ENCODE measurements around the gene EFEMP2. TPM values are rescaled to one million over a fixed set of nuclear protein-coding genes. Genes with fewer than 3 reads are reported as not detected.

The EFEMP2 gene
- polyA plus RNA-seq, 1 donor (not counting 4 experiments of a cell fraction or from before 2014, with no cell fraction given) = 4.8 TPM

DNA sequence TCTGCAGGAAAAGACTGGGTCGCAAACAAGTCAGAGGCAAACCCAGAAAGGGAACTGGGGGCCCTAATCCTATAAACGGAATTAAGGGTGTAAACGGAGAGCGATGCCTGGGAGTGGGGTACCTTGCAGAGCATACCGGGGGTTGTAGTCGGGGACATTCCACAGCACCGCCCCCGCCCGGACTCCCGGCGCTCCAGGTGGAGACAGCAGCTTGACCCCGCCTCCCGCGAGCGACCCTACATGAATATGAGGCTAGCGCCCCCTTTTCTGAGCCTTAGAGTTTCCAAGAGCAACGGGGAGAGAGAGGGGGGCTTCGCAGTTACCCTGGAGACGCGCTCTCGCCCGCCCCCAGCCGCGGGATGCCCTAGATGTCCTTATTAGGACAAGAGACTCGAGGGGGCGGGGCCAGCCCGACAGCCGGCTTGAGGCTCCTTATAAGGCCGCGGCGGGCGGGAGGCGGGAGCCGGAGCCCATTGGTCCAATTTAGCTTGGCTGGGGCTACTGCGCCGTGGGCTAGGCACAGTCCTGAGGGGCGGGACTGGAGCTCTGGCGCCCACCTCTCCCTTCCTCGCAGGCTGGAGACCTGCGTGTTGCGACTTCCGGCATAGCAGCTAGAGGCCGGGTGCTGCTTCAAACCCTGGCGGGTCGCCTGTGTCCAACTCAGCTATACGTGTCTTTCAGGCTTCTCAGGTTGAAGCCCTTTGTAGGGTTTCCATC lies 13.3 kb downstream of the EFEMP2 start:
- FAIRE-seq = no peak
- peak overlapping the region; percentile 90 for H3K27ac ChIP-seq (ENCODE audit: control insufficient read depth, insufficient read depth, low read length)
- TF ChIP-seq, protein P1, sequence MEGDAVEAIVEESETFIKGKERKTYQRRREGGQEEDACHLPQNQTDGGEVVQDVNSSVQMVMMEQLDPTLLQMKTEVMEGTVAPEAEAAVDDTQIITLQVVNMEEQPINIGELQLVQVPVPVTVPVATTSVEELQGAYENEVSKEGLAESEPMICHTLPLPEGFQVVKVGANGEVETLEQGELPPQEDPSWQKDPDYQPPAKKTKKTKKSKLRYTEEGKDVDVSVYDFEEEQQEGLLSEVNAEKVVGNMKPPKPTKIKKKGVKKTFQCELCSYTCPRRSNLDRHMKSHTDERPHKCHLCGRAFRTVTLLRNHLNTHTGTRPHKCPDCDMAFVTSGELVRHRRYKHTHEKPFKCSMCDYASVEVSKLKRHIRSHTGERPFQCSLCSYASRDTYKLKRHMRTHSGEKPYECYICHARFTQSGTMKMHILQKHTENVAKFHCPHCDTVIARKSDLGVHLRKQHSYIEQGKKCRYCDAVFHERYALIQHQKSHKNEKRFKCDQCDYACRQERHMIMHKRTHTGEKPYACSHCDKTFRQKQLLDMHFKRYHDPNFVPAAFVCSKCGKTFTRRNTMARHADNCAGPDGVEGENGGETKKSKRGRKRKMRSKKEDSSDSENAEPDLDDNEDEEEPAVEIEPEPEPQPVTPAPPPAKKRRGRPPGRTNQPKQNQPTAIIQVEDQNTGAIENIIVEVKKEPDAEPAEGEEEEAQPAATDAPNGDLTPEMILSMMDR (optimal IDR thresholded peaks at IDR 0.05 in 1 of 3, IDR thresholded peaks at IDR 0.05 in 1 of 3, conservative IDR thresholded peaks at IDR 0.05 in 1 of 3; ENCODE audit: extremely low read depth in 1 of 3, insufficient read depth in 2 of 3, low read length in 3 of 3) = no peak
- no peak for TF ChIP-seq EZH2 (IDR thresholded peaks at IDR 0.05; ENCODE audit: low read length)

DNA sequence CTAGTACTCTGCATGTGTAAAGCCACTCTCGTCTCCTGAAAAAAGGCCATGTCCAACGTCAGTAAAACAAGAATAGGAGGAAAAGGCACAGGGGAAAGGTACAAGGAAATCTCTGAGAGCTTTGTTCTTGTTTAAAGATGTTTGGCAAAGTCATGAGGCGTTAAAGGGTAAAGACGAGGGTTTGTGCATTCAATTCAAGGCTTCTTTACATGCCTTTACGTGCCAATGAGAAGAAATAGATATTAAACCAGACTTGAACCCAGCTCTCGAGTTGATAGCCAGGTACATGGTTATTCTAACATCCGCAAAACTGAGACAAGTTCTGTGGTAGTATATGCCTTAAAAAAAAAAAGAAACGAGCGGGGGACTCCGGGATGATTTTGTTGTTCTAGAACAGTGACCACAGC lies 13.9 kb downstream of the EFEMP2 start:
- Histone ChIP-seq H3K9me3 (ENCODE audit: control insufficient read depth, low read depth, low read length) (no peaks in the 10 kb centered on the region), H4K20me1 (ENCODE audit: control insufficient read depth, extremely low read depth, insufficient read depth, low read length) (peaks cover 37% of the 10 kb centered on the region), H2AFZ (ENCODE audit: control insufficient read depth, low read length) (peak overlapping the region; percentile 60), H3K9me1 (ENCODE audit: control insufficient read depth, extremely low read depth, insufficient read depth, low read length) (peaks cover 7% of the 10 kb centered on the region), H3K4me2 (ENCODE audit: control insufficient read depth, extremely low read depth, insufficient read depth, low read depth, low read length) (peak overlapping the region; percentile 92), H3K36me3 (ENCODE audit: control insufficient read depth in 2 of 2, extremely low read depth in 1 of 2, insufficient read depth in 2 of 2, low read length in 2 of 2) (peaks cover 38 to 52% of the 10 kb centered on the region in 2 experiments), H3K27me3 (ENCODE audit: control insufficient read depth, extremely low read depth, insufficient read depth, low read length) (no peaks in the 10 kb centered on the region), H3K4me1 (ENCODE audit: control insufficient read depth, extremely low read depth, insufficient read depth, low read length) (peaks cover 32% of the 10 kb centered on the region), H3K79me2 (ENCODE audit: control insufficient read depth, insufficient read depth, low read length) (peaks cover 71% of the 10 kb centered on the region), H3K27ac (ENCODE audit: control insufficient read depth, insufficient read depth, low read length) (peak overlapping the region; percentile 90), H3K9ac (ENCODE audit: control insufficient read depth, extremely low read depth, insufficient read depth, low read length) (peak overlapping the region; percentile 83), H3K4me3 (ENCODE audit: control insufficient read depth in 2 of 3, extremely low read depth in 1 of 3, insufficient read depth in 2 of 3, low read depth in 1 of 3, low read length in 3 of 3) (peak overlapping the region; percentile 83 to 96 (median 91))
- dilution Hi-C loops (cut with MboI; ENCODE audit: extremely low pct_ligation_motif_present, low sequenced_read_pairs) = no loop called here
- TF ChIP-seq, protein P1 (optimal IDR thresholded peaks at IDR 0.05 in 1 of 3, IDR thresholded peaks at IDR 0.05 in 1 of 3, conservative IDR thresholded peaks at IDR 0.05 in 1 of 3; ENCODE audit: extremely low read depth in 1 of 3, insufficient read depth in 2 of 3, low read length in 3 of 3) = no peak
- TF ChIP-seq EZH2 (IDR thresholded peaks at IDR 0.05; ENCODE audit: low read length) = no peak
- no peak for FAIRE-seq
- no peak for DNase-seq (ENCODE audit: low read depth, low spot score)

More for the DNA sequence above, 13.3 kb downstream of the EFEMP2 start:
- H3K79me2 ChIP-seq (ENCODE audit: control insufficient read depth, insufficient read depth, low read length) = peaks cover 66% of the 10 kb centered on the region
- peak overlapping the region; percentile 77 for H2AFZ ChIP-seq (ENCODE audit: control insufficient read depth, low read length)
- H3K9me3 ChIP-seq (ENCODE audit: control insufficient read depth, low read depth, low read length) = no peaks in the 10 kb centered on the region
- peak overlapping the region; percentile 92 for H3K4me2 ChIP-seq (ENCODE audit: control insufficient read depth, extremely low read depth, insufficient read depth, low read depth, low read length)
- no peaks in the 10 kb centered on the region for H3K27me3 ChIP-seq (ENCODE audit: control insufficient read depth, extremely low read depth, insufficient read depth, low read length)
- dilution Hi-C loops (cut with MboI; ENCODE audit: extremely low pct_ligation_motif_present, low sequenced_read_pairs) = no loop called here
- H3K9me1 ChIP-seq (ENCODE audit: control insufficient read depth, extremely low read depth, insufficient read depth, low read length) = peaks cover 7% of the 10 kb centered on the region
- H3K4me3 ChIP-seq (ENCODE audit: control insufficient read depth in 2 of 3, extremely low read depth in 1 of 3, insufficient read depth in 2 of 3, low read depth in 1 of 3, low read length in 3 of 3) = peak overlapping the region; percentile 83 to 96 (median 91)
- DNase-seq (ENCODE audit: low read depth, low spot score) = peak; percentile 85
- peaks cover 31% of the 10 kb centered on the region for H4K20me1 ChIP-seq (ENCODE audit: control insufficient read depth, extremely low read depth, insufficient read depth, low read length)
- H3K4me1 ChIP-seq (ENCODE audit: control insufficient read depth, extremely low read depth, insufficient read depth, low read length) = peaks cover 32% of the 10 kb centered on the region
- peaks cover 38 to 52% of the 10 kb centered on the region in 2 experiments for H3K36me3 ChIP-seq (ENCODE audit: control insufficient read depth in 2 of 2, extremely low read depth in 1 of 2, insufficient read depth in 2 of 2, low read length in 2 of 2)
- peak overlapping the region; percentile 83 for H3K9ac ChIP-seq (ENCODE audit: control insufficient read depth, extremely low read depth, insufficient read depth, low read length)

Data from keratinocyte (primary cell).